WI38 (cell line): ENCODE results near the gene DUS2.
A peak's percentile ranks its signal among the peaks of the same experiment; 100 is the strongest.

Source experiments
- H3K4me3 ChIP-seq: 2 replicates; pipeline ENCODE4 v1.5.1; 2011; ENCODE audit warnings: low read depth, mild to moderate bottlenecking, control low read depth, low read length
- TF ChIP-seq, protein P1 (sequence below): IDR thresholded peaks from 2 replicates; pipeline ENCODE4 v1.5.1; 2012; ENCODE audit warnings: low read depth, mild to moderate bottlenecking, control low read depth, low read length

DUS2 gene

GRCh38 chr16:68059804-68060203 is 36.7 kb downstream of the DUS2 start:
- TF ChIP-seq, protein P1, sequence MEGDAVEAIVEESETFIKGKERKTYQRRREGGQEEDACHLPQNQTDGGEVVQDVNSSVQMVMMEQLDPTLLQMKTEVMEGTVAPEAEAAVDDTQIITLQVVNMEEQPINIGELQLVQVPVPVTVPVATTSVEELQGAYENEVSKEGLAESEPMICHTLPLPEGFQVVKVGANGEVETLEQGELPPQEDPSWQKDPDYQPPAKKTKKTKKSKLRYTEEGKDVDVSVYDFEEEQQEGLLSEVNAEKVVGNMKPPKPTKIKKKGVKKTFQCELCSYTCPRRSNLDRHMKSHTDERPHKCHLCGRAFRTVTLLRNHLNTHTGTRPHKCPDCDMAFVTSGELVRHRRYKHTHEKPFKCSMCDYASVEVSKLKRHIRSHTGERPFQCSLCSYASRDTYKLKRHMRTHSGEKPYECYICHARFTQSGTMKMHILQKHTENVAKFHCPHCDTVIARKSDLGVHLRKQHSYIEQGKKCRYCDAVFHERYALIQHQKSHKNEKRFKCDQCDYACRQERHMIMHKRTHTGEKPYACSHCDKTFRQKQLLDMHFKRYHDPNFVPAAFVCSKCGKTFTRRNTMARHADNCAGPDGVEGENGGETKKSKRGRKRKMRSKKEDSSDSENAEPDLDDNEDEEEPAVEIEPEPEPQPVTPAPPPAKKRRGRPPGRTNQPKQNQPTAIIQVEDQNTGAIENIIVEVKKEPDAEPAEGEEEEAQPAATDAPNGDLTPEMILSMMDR, result no peak

DNA sequence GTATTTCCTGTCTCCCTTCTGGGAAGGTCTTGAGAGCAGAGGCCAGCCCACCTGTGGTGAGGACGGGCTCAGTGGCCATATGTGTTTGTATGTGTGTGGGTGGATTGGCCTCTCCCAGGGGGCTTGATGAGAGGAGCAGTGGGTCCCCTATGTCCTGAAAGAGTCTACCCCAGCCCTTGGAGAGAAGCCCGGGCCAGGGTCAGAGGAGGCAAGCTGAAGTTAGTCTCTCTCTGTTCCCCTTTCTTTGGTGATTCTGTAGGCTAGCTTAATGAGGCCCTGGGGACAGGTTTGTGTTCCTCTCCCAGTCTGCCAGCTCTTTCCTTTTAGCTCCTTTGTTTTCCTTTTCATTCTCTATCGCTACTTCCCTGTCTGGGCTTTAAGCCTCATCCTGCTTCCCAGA is 38.3 kb downstream of the DUS2 start:
- H3K4me3 ChIP-seq, result no peak overlapping the region
- TF ChIP-seq, protein P1, result no peak

More at GRCh38 chr16:68059804-68060203, 36.7 kb downstream of the DUS2 start:
- H3K4me3 ChIP-seq, result no peak overlapping the region

- TF ChIP-seq, protein P1, result no peak
- H3K4me3 ChIP-seq, result no peak overlapping the region
Observed at GRCh38 chr16:68062910-68063393, 39.9 kb downstream of the DUS2 start.

DNA sequence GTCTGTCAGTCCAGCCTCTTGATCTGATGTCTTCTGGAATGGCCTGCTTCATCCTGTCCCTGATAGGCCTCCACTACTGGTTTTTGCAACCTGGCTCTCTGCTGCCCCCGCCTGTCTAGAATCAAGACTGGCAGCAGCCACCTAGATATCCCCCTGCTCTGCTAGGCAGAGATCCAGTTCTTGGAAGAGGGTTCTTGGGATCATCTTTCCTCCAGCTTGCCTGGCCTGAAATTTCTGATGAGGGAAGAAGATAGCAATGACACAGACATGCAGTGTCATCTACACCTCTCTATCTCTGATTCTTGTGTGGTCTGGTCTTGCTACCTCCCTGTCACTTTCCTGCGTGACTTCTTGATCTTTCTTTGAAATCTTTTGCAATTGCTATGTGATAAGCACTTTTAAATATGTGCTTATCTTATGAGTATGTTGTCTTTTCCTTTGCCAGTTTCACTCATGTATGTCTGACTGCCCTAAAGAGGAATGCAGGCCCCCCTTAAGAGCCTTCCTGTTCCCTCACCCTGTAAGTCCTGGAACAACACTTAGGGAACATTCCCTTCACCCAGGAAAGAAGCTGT is 41.8 kb downstream of the DUS2 start:
- TF ChIP-seq, protein P1, result peak; percentile 71
- no peak overlapping the region for H3K4me3 ChIP-seq

GRCh38 chr16:68065716-68066305 is 42.7 kb downstream of the DUS2 start:
- H3K4me3 ChIP-seq, result no peak overlapping the region
- TF ChIP-seq, protein P1, result no peak

DNA sequence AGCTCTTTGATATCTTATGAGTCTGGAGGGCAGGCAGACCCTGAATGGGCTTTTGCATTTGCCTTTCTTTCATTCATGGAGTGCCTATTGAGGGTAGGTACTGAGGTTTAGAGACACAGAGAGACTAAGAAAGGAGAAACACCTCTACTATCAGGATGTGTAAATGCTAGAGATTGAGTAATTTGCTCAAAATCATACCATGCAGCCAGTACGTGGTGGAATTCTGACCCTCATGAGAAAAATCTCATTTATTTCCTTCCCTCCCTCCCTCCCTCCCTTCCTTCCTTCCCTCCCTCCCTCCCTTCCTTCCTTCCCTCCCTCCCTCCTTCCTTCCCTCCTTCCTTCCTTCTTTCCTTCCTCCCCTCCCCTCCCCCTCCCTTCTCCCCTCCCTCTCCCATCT is 43.7 kb downstream of the DUS2 start:
- TF ChIP-seq, protein P1, result no peak
- H3K4me3 ChIP-seq, result no peak overlapping the region

DNA sequence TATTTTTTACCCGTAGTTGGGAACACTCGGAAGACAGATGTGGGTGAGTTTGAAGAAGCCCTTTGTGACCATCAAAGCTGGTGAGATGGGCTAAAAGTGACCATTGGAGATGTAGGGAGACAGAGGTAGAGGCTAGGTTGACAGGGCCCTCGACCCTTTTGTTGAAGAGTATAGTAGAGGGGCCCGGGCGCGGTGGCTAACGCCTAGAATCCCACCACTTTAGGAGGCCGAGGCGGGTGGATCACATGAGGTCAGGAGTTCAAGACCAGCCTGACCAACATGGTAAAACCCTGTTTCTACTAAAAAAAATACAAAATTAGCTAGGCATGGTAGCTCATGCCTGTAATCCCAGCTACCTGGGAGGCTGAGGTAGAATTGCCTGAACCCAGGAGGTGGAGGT is 45.8 kb downstream of the DUS2 start:
- TF ChIP-seq, protein P1, result no peak
- H3K4me3 ChIP-seq, result no peak overlapping the region
